DMS114 treated with DMSO at 0.1 percent for 48 hours (cell line): ENCODE data around the gene ZRANB3.

Source experiments
- DNase-seq: peaks from one replicate; lab custom pipeline; 2025; ENCODE audit not compliant: unreplicated experiment; lab: John Stamatoyannopoulos, UW

ZRANB3 gene

DNA sequence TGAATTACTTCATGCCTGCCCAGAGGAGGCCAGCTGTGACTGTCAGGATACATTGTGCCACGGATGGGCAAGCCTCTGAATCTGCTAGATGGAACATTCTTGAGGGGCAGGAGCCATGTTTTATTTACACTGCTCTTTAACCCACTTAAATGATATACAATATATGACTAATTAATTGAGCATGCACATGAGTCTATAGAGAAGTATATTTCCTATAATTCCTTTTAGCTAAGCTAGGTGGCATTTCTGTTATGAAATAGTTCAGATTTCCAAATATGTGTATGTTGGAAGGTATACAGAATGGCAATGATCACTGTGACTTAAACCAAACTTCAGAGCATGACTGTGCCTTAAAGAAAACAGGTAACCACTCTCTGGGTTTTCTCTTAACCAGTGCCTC lies 347.2 kb downstream of the ZRANB3 start:
- no peak for DNase-seq

DNA sequence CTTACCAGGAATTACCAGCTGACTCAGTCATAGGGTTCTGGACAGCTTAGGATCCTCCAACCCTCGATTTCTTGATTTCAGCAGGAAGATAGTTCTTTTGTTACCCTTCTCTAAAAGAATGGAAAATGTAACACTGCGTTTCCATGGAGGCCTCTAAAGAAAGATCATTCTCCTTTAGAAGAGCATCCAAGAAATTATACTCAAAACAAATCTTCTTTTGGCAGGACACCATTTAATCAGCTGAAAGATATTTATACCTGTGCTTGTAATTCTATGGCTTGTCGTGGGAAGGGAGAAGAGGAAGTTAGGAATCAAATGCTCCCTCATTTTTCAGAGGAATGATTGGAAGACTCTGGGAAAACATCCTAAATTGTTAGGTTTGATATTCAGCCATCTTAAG lies 348.4 kb downstream of the ZRANB3 start:
- no peak for DNase-seq

DNA sequence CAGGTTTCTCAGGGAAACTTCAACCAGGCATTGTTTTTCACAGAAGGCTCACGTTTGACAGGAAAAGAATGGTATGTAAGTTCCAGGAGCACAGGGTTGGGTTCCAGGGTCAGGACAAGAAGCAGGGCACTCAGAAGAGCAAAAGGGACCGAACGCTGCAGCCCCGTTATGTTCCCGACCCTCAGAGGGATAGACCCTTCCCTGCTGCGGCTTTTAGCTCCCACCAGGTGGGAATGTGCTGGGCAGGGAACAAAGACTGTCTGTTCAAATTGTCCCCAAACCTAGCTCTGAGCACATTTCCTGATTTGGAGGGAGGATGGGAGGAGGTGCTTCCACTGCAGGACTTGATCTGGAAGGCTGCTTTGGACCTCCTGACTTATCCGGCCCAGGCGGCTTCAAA lies 348.8 kb downstream of the ZRANB3 start:
- no peak for DNase-seq

DNA sequence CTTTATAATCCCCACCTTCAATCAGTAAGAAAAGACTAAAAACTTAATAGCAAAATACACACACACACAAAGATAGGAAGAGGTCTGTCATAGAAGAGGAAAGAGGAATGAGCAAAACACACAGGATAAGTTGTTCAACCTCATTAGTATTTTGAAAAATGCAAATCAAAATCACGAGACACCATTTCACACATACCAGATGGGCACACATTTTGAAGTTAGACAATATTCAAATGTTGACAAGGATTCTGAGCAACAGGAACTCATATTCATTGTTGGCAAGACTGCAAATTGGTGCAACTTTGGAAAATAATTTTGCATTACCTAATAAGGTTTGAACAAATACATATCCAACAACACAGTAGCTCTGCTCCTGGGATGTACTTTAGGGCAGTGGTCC lies 351.3 kb downstream of the ZRANB3 start:
- DNase-seq = no peak

DNA sequence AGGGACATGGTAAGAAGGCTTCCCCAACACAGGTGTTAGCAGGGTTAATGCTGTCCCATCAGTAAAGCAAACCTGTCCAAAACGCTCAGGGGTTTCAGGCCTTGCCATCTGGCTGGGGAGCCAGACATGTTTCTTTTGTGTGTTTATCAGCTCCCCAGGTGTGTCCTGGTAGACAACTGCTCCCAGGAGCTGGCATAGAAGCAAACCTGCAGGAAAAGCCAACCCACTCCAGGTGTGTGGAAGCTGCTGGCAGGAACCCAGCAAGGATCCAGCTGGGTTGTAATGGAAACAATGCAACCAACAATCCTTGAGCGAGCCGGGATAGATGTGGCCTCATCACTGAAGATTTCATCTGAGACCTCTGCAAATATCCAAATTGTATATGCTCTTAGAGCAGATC lies 355.8 kb downstream of the ZRANB3 start:
- no peak for DNase-seq

DNA sequence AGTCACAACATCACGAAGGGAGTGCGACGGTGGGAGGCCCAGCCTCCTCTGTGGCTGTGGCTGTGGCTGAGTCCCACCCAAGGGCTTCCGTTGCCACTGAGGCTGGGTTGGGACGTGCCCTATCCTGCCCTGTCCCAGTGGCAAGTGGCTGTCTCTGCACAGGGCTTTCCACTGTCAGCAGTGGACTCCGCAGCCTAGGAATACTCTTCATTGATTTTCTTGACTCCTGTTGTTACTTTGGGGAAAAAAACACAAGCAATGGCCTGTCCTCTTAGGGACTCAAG lies 356.3 kb downstream of the ZRANB3 start:
- no peak for DNase-seq

DNA sequence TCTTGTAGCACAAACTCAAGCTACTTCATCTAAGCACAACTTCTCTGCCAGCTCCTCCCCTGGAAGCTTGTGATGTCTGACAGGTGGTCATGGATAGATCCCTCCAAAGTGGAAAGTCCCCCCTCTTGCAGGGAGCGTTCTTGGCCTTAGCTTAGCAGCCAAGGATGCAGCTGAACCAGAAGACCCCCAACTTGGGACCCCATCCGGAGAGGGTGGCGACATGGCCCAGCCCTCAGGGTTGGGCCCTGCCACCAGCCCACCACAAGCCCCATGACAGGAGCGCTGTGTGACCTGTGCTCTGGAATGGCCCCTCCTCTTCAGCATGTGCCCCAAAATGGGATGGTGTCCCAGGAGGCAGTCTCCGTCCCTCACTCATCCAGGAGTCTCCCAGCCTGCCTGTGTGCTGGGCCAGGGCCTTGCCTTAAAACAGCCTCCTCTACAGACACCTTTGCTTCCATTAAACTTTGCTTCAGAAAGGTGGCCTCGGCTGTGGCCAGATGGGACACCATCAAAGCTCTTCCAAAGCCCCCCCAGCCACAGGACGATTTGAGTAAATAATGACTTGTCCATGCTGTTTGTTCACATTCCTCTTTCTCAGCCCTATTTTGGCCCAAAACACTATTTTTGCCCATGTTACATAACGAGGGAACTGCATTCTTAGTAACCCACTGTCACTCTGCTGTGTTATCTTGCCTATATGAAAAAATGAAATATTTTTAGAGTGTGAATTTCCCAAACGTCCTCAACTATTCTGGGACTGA lies 356.8 kb downstream of the ZRANB3 start:
- DNase-seq = no peak

DNA sequence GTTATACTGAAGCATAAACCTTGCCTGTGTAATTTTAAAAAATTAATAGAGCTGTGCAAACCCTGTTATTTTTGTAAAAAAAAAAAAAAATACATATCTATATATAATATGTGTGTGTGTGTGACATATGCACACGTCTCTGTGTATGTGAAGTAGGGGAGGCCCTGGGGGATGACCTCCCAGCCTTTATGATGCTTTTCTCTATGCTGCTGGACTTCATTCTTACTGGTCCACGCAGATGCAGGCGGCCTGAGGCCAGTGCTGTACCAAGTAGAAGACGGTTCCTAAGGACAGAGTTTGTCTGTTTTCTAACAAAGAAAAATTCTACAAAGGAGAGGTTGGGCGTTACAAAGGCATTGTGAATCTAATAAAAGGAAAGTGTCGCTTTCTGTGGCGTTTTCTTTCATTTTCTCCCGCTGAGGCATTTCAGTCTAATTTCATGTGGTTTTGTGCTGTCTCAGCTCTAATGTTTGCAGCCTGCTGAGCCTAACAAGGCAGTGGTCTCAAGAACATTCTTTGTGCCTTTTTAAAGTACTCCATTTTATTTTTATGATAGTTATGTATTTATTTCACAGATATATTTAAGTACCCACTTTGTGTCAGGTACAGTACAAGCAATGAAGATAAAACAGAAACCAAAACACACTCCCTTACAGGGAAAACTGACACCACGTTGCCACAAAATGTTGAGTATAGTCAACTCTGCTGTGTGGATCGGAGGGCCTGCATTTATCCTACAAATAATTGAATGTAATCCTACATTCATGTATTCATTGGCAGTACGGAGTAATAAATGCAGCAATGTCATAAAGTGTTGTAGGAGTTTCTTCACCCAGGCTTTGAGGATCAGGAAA lies 360.9 kb downstream of the ZRANB3 start:
- DNase-seq = no peak

DNA sequence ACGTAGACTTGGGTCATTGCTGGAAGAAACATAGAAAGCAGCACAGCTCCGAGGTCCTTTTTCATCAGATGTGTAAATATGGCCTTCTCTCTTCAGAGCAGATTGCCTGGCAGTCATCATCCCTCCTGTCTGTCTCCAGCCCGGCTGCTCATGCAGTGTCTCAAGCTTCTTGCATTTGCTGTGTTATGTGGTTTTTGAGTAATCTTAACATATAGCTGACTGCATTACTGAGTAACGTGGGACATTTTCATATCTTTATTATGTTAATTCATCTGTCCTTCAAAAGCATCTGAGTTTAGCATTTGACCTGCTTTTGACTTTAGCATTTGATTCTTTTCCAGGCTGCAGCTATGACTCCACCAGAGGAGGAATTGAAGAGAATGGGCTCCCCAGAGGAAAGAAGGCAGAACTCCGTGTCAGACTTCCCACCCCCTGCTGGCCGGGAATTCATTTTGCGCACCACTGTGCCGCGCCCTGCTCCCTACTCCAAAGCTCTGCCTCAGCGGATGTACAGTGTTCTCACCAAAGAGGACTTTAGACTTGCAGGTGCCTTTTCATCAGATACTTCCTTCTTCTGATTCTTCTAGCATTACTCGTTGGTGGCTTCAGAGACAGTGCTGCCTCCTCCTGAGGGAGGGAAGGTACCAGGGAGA lies 362.7 kb downstream of the ZRANB3 start:
- no peak for DNase-seq

DNA sequence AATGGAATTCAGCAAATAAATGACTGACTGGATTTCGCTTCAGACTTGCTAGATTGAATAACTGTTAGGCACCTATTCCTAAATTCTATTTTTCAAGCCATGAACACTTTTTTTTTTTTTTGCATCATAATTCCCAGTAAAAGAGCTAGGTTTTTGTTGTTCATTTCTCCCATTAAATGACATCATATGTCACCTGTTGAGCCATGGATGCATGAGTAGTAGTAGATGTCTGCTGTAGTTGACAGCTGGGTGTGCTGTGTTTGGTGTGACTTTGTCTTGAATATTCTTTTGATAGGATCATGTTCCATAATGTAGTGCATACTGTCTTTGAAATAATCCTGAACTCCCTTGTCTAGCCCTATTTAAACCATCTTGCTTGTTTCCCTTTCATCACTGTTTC lies 363.7 kb downstream of the ZRANB3 start:
- no peak for DNase-seq

DNA sequence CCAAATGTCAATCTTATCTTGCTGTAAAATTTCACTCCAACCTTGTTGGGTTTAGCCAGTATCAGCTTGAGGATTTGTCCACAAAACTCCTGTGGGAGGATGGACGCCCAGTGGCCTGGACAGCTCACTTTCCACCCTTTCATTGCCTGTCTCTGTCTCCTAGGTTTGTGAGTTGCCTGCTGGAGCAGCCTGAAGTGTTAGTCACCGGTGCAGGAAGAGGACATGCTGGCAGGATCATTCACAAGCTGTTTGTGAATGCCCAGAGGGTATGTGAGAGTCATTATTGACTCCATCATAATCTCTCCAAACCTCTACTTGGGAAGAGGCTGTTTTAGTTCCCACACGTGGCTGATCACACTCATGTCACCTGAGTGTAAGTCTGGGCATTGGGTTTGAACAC lies 366.6 kb downstream of the ZRANB3 start:
- no peak for DNase-seq

DNA sequence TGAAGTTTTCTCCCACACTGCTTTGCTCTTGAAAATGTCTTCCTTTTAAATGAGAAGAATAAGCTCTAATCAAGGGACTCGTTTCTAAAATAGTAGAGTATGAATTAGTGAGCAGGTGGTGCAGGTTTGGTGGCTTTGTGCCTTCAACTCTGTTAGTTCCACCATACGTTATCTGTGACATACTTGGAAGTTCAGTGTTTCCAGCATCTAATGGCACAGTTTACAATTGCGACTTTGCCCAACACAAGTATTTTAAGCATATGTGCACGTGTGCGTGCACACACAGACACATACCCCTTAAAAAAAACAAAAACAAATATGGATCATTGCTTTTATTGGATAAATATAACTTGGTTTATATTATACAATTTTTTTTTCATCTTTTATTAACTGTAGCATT lies 367.1 kb downstream of the ZRANB3 start:
- DNase-seq = no peak

DNA sequence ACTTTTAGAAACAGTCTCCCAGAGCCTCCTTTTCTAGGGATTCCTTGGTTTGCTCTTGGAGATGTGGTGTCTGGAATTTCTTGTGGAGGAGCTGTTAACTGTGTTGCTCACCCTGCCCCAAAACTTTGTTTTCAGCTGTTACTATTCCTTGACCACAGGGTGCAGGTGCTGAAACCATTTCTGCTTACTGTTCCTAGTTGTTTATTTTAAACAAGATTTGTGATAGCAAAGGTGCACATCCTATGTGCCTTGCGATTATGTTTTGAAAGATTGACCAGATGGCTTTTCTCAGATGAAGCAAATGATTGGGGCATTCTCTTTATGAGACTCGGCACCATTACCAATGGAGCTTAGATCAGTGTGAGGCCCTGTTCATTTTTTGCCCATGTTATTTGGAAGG lies 367.7 kb downstream of the ZRANB3 start:
- no peak for DNase-seq

DNA sequence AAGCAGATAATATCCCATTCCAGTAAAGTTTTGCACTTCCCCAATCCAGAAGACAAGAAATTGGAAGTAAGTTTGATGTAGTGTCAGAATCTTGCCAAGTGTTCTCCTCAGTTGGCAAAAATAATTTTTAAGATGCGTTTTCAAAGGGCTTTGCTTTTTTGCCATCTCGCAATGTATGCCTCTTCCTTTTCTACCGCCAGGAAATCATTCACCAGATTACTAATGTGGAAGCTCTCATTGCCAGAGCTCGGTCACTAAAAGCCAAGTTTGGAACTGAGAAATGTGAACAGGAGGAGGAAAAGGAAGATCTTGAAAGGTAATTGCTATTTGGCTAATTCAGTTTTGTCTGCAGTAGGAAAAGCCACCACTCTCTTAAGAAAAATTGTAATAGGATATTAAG lies 368.2 kb downstream of the ZRANB3 start:
- DNase-seq = no peak

DNA sequence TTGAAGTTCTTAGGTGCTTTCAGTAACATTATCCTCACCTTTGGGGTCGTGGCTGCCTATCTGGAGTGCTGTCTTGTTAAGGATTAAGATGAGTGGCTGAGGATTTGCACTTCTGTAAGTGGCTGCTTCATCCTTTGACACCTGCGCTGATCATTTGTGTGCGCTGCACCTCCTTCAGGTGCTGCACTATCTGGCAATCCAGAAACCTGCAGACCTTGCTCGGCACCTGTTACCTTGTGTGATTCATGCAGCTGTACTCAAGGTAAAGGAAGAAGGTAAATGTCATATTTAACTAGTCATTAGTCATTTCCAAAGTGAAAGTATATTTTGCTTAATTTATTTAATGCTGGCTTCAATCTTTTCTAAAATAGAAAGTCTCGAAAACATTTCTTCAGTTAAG lies 368.6 kb downstream of the ZRANB3 start:
- DNase-seq = no peak

DNA sequence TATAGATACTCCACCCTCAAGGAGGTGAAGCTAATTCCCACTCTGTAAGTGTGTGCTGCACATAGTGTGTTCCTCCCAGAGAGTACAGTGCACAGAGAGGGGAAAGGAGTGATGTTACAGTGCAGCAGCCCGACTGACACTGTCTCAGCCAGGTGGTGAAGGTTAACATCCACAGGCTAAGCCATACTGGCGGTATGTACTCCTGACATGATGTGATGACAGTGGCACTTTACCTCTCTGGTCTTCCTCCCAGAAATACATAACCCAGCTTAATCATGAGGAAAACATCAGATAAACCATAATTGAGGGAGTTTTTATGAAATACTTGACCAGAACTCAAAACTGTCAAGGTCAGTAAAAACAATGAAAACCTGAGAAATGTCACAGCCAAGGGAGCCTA lies 371.8 kb downstream of the ZRANB3 start:
- DNase-seq = no peak

DNA sequence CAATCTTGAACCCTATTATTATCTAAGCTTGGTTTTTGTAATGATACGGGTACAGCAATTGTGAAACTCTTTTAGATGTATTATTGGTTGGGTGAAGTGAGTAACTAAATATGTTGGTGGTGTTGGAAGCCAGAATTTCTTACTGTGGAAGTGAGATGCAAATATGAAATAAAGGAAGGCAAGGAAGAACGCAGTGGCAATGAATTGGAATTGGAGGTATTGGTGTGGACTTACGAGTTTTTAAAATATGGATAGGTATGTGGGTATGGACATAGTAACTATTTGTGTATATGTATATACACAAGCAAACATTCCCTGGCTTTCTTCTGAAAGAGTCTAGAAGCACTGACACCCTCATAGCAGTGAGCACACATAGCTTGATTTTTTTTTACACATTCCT lies 373.2 kb downstream of the ZRANB3 start:
- DNase-seq = no peak

DNA sequence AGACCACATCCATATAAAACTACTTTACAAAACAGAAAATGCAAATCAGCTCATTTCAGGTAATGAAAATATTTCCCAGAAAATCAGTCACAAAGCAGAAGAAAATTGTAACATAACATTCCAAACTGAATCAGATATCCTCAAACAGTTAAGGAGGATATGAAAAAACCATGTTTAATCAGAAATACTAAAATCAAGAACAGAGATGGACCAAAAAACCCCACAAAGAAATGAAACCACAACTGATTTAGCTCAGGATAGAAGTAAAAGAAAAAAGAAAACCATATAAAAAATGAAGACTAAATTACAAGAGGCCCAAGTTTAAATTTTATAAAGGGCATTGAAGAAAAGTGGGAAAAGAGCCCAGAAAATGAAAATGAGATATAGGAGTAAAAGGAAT lies 376.1 kb downstream of the ZRANB3 start:
- no peak for DNase-seq

DNA sequence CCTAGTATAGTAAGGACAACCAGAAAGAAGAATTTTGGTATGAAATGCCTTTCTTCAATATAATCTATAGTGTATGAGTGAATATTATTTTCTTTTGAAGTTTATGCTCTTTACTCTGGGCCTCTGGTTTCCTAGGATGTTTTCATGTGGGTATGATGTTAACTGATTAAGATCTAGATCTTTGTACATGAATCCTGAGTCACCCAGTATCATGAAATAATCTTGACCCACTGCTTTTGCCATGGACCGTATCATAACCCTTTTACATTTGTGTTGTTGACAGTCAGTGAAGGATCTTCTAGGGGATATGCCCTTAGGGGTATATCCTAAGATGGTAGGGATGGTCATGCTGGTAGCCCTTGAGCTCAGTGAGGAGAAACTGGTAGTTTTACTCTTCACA lies 378.7 kb downstream of the ZRANB3 start:
- no peak for DNase-seq

DNA sequence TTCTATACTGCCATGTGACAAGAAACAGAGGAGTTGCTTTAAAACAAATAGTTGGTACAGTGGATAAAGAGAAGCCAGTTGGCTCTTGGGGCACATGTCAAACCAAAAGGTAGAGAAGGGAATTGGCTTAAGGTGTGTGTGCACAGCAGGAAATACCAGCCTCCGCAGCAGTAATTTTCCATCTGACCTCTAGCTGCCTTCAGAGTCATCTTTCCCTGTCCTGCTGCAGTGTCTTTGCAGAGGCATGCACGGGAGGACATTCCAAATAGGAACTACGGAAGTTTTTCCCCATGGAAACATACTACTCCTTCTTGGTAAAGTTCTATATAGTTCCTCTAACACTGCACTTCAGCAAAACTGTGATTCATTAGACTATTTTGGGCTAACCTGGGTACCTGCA lies 379.4 kb downstream of the ZRANB3 start:
- DNase-seq = no peak

DNA sequence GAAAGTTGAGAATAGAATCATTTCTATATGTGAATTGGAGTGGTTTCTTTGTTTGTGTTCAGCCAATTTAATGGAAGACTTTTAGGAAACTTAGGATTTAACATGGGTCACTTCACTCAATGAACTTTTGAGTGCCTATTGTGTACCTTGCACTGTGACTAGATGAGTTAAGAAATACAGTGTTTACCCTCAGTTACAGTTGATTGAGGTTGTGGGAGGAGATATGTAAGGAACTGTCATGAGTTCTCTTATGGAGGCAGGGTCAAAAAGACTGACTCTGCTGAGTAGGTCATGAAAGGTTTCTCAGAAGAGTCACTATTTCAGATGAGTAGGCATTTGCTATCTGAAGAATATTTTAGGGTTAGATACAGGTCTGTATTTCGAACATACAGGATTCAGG lies 380.3 kb downstream of the ZRANB3 start:
- no peak for DNase-seq

DNA sequence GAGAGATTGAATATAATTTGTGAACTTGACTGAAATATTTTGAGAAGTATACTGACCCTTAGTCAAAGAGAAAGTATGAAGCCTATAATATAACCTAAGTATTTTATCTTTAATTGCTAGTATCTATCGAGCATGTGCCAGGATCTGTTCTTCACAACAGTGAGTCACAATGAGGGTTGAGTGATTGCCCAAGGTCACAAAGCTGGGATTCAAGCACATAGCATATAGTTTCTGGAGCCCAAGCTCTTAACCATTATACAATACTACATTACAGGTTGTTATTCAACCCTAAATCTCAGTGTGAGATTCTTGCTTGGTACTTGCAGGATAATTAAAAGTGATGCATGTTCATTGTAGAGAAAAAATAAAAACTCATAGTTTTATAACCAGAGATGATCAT lies 381.8 kb downstream of the ZRANB3 start:
- DNase-seq = no peak
